BLaER1 (cell line): ENCODE results near the gene ADAMTS2.
"Not testable (repeated sequence)": the region's sequence is repeated elsewhere in the genome, so short reads cannot be mapped to it uniquely, and the experiment has no call there.

ENCODE experiments used
- H3K27ac ChIP-seq: shearing (Covaris generic); formaldehyde crosslinking; 2 replicates; pipeline ENCODE4 v1.8.1; 2022
- H3K27me3 ChIP-seq: shearing (Covaris generic); formaldehyde crosslinking; 2 replicates; pipeline ENCODE4 v1.8.1; 2022
- H3K36me3 ChIP-seq: shearing (Covaris generic); formaldehyde crosslinking; 2 replicates; pipeline ENCODE4 v1.8.1; 2022
- H3K4me1 ChIP-seq: shearing (Covaris generic); formaldehyde crosslinking; 2 replicates; pipeline ENCODE4 v1.8.1; 2022
- H3K4me2 ChIP-seq: shearing (Covaris generic); formaldehyde crosslinking; 2 replicates; pipeline ENCODE4 v1.8.1; 2022
- H3K4me3 ChIP-seq: shearing (Covaris generic); formaldehyde crosslinking; 2 replicates; pipeline ENCODE4 v1.8.1; 2022
- H3K9ac ChIP-seq: shearing (Covaris generic); formaldehyde crosslinking; 2 replicates; pipeline ENCODE4 v1.8.1; 2022
- H3K9me3 ChIP-seq: shearing (Covaris generic); formaldehyde crosslinking; 2 replicates; pipeline ENCODE4 v1.8.1; 2022
- H4K20me1 ChIP-seq: shearing (Covaris generic); formaldehyde crosslinking; 2 replicates; pipeline ENCODE4 v1.8.1; 2022
- Cebpa-rat ChIP-seq: shearing (Covaris generic); IDR thresholded peaks from 2 replicates; pipeline ENCODE4 v1.8.1; 2022

The ADAMTS2 gene

DNA sequence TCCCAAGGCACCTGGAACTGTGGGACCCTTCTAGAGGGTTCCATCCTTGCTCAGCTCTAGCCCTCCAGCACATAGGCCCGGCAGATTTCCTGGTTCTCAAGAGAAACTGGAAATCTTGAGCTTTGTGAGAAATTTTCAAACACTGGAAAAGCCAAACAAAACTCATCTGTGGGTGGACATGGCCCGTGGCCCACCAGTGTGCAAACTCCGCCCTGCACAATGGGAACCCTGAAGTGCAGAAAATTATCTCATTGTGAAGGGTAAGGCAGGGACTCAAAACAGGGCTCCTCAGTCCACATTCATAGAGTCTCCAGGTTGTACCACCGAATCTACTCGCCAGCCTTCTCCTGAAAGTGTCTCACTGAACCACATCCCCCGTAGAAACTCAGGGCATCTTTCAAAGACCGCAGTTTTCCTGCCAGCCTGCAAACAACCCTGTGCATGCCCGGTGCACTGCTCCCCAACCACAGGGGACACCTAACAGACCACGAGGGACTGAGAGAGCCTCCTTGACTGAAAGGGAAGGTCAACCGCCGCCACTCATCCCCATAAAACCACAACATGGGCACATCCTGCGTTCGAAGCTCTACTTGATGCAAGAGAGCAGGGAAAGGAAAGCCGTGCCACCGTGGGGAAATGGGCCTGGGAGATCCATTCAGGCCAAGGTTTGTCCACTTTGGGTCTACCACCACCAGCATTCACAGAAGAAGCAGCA is 18.1 kb downstream of the ADAMTS2 start:
- H3K4me3 ChIP-seq: no peak overlapping the region
- no peaks in the 10 kb centered on the region for H4K20me1 ChIP-seq
- TF ChIP-seq Cebpa-rat: no peak
- no peaks in the 10 kb centered on the region for H3K36me3 ChIP-seq
- peak overlapping the region; percentile 65 for H3K4me2 ChIP-seq
- H3K27me3 ChIP-seq: no peaks in the 10 kb centered on the region
- H3K4me1 ChIP-seq: peaks cover 49% of the 10 kb centered on the region
- 0 out of 2 replicates have a peak overlapping the region, but pooled peaks have one; percentile 7 for H3K9ac ChIP-seq
- no peak overlapping the region for H3K27ac ChIP-seq
- no peaks in the 10 kb centered on the region for H3K9me3 ChIP-seq

DNA sequence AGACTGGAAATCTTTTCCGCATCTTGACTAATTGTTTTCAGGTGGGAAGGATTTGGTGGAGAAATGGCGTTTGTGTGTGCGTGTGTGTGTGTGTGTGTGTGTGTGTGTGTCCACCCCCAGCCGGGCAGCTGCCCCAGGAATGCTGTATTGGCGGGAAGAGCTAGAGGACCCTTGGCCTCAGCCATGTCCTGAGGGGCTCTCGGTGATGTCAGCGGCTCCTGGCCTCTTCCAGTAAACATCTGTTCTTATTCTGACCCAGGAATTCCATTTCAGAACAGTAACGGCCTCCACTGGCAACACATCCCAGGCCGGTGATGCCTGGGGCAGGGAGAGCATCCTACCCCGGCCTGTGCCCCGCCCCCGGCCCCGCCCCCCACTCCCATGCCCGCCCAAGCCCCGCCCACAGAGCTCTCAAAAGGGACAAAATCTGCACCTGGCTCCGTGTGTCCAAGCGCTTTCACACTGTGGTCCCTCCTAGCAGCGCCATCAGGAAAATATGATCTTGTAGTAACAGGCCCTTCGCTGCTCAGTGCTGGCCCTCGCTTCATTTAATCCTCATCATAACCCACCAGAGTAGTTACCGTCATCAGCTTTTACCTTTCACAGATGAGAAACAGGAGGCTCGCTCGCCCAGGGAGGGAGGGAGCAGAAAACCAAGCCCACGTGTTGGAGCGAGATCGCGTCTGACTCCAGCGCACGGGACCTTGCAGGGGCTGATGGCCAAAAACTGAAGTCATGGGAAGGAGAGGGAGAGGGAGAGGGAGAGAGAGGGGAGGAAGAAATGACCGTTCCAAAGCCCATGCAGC is 18.9 kb downstream of the ADAMTS2 start:
- Histone ChIP-seq H3K4me1 (peaks cover 44% of the 10 kb centered on the region), H3K9ac (no peak overlapping the region), H3K36me3 (no peaks in the 10 kb centered on the region), H3K9me3 (no peaks in the 10 kb centered on the region), H4K20me1 (no peaks in the 10 kb centered on the region), H3K4me2 (peak overlapping the region; percentile 65), H3K27me3 (no peaks in the 10 kb centered on the region), H3K4me3 (no peak overlapping the region), H3K27ac (no peak overlapping the region)
- no peak for TF ChIP-seq Cebpa-rat

DNA sequence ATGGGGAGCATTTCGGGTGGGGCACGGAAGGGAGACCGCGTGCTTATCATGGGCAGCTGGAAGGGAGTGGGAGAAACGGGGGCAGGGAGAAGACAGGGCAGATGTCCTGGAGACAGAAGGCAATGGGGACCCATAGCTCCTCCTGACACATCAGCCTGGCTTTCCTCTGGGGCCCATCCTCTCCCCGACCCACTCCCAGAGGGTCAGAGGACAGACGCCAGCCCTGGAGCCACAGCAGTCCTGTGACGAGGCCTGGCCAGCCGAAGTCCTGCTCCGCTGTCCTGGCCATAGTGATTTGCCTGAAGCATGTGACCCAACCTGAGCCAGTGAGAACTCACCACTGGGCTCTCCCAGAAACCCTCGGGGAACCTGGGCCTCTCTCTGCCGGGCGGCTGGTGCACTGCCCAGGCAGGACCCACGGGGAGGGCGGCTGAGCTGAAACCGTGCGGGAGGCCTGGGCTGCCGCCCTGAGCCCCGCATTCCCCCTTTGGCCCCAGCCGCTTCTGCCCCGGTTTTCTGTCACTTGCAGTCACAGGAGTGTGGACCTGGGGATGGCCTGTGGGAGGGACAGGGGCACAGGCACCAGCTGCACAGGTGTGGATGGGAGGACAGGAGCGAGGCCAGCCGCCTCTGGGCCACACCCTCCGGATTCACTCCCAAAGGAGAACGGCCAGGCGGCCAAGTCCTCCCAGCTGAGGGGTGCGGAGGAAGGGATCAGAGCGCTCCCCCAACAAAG is 19.8 kb downstream of the ADAMTS2 start:
- Histone ChIP-seq H3K9ac (no peak overlapping the region), H3K4me1 (peaks cover 38% of the 10 kb centered on the region), H3K27me3 (no peaks in the 10 kb centered on the region), H3K4me3 (no peak overlapping the region), H3K4me2 (no peak overlapping the region), H3K9me3 (no peaks in the 10 kb centered on the region), H3K36me3 (no peaks in the 10 kb centered on the region), H4K20me1 (no peaks in the 10 kb centered on the region), H3K27ac (no peak overlapping the region)
- no peak for TF ChIP-seq Cebpa-rat

DNA sequence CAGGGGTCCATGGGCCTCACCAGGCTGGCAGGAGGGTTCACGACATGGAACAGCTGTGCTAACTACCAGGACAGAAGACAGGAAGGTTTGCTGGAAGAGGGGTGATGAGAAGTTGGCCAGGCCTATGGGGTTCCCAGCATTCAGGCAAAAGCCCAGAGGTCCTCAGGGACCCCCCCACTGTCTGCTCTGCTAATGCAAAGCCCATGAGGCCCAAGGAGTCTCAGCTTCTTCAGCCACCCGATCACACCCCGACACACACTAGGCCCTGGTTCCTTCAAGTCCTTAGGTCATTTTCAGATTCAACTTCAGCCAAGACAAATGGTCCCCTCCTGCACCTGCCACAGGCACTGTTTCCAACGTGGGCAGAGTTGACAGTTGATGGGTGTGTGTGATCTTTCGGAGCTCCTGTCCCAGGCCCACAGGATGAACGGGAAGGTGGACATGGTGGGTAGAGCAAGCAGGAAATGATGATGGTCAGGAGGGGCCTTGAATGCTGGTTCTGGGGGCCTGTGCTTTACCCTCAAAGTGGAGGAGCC is 20.4 kb downstream of the ADAMTS2 start:
- TF ChIP-seq Cebpa-rat: no peak
- no peak overlapping the region for H3K4me2 ChIP-seq
- no peak overlapping the region for H3K27ac ChIP-seq
- no peak overlapping the region for H3K9ac ChIP-seq
- H3K36me3 ChIP-seq: no peaks in the 10 kb centered on the region
- no peaks in the 10 kb centered on the region for H3K27me3 ChIP-seq
- H3K4me1 ChIP-seq: peaks cover 36% of the 10 kb centered on the region
- H4K20me1 ChIP-seq: no peaks in the 10 kb centered on the region
- H3K4me3 ChIP-seq: no peak overlapping the region
- no peaks in the 10 kb centered on the region for H3K9me3 ChIP-seq

- not testable (repeated sequence) for H3K27me3 ChIP-seq, H3K9me3 ChIP-seq, H3K4me2 ChIP-seq, H3K36me3 ChIP-seq, H3K4me3 ChIP-seq, H3K9ac ChIP-seq, H3K27ac ChIP-seq, H4K20me1 ChIP-seq
- H3K4me1 ChIP-seq: peaks cover 41% of the 10 kb centered on the region
These were observed 20.9 kb downstream of the ADAMTS2 start for GRCh38 chr5:179324316-179324715.

DNA sequence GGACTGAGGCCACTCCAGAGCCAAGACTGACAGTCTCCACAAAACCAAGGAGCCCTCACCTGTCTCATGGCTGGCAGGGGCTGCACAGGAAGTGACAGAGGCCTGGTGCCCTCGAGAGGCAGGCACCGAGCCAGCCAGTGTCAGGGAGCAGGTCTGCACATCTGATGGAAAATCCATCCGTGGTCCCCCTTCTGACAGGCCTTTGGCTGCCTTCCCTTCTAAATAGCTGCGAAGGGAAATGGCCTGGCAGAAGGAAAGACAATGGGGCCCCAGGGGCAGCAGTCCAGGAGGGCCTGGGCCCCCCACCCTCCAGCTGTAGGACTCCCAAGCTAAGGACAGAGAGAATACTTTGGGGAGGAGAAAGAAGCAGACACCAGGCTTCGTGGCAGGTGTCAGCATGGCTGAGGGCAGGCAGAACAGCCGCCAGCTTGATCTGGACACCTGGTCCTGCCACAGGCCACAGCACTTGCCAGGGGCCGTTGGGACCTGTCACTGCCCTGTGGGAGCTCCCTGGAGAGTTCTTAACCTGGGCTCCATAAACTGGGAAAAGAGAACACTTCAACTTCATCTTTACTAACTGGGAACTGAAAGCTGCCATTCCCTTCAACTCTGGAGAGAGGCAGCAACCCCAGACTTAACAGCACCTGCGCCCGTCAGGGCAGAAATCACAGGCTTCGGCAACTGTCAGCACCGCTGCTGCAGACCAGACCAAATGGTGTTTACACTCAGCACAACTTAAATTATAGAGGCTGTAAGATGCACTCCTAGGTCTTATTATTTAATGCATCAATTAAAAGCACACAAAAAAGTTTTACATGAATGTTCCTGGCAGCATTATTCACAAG is 22.0 kb downstream of the ADAMTS2 start:
- Histone ChIP-seq H3K9ac (no peak overlapping the region), H3K4me1 (peaks cover 51% of the 10 kb centered on the region), H3K9me3 (no peaks in the 10 kb centered on the region), H4K20me1 (no peaks in the 10 kb centered on the region), H3K36me3 (no peaks in the 10 kb centered on the region), H3K4me3 (no peak overlapping the region), H3K4me2 (peak overlapping the region; percentile 60), H3K27ac (no peak overlapping the region), H3K27me3 (no peaks in the 10 kb centered on the region)
- TF ChIP-seq Cebpa-rat: no peak

GRCh38 chr5:179322071-179323025 is 22.9 kb downstream of the ADAMTS2 start:
- H3K36me3 ChIP-seq: no peaks in the 10 kb centered on the region
- no peaks in the 10 kb centered on the region for H3K9me3 ChIP-seq
- H3K4me2 ChIP-seq: peak overlapping the region; percentile 60
- no peaks in the 10 kb centered on the region for H3K27me3 ChIP-seq
- no peak for TF ChIP-seq Cebpa-rat
- no peak overlapping the region for H3K4me3 ChIP-seq
- H4K20me1 ChIP-seq: no peaks in the 10 kb centered on the region
- H3K9ac ChIP-seq: no peak overlapping the region
- peaks cover 45% of the 10 kb centered on the region for H3K4me1 ChIP-seq
- H3K27ac ChIP-seq: no peak overlapping the region

DNA sequence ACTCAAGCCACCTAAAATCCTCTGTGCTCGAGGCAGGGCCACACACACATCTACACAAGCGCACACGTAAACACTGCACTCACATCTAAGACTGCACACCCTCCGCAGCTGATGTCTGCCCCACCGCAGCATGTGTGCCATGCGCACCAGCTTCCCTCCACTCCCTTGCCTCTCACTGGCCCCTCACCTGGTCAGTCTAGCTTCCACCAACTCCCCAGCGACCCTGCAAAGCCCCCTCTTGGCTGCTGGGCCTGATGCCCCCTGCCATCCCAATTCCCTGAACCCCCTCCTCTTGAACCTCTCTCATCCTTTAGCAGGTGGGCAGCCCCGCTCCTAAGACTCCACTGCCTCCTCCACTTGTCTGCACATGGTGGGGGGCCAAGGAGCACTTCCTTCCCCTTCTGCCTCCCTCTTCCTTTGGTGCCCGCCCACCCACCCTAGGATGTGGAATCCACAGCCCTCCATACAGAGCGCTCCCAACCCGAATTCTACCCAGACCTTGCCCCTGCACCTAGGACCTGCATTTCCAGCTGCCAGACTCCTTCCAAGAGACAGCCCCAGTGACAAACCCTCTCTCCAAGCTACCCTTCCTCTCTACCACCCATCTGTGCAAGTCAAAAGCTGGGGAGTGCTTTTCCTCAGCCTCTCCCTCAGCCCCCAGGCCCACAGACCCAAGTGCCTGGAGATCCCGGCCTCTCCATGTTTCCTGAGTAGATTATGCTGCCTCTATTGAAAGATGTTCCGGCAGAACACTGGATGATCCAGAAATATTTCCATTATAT is 23.9 kb downstream of the ADAMTS2 start:
- H3K4me1 ChIP-seq: peaks cover 41% of the 10 kb centered on the region
- H4K20me1 ChIP-seq: no peaks in the 10 kb centered on the region
- no peaks in the 10 kb centered on the region for H3K36me3 ChIP-seq
- no peaks in the 10 kb centered on the region for H3K27me3 ChIP-seq
- H3K4me2 ChIP-seq: no peak overlapping the region
- H3K4me3 ChIP-seq: no peak overlapping the region
- no peak overlapping the region for H3K27ac ChIP-seq
- TF ChIP-seq Cebpa-rat: no peak
- no peaks in the 10 kb centered on the region for H3K9me3 ChIP-seq
- no peak overlapping the region for H3K9ac ChIP-seq
